GM03348 (cell line): Measurements from ENCODE around the gene KAZN.

Experiments used
- DNase-seq: peaks from one replicate; pipeline ENCODE4 v3.0.0; 2012; ENCODE audit warnings: low spot score

KAZN gene

DNA sequence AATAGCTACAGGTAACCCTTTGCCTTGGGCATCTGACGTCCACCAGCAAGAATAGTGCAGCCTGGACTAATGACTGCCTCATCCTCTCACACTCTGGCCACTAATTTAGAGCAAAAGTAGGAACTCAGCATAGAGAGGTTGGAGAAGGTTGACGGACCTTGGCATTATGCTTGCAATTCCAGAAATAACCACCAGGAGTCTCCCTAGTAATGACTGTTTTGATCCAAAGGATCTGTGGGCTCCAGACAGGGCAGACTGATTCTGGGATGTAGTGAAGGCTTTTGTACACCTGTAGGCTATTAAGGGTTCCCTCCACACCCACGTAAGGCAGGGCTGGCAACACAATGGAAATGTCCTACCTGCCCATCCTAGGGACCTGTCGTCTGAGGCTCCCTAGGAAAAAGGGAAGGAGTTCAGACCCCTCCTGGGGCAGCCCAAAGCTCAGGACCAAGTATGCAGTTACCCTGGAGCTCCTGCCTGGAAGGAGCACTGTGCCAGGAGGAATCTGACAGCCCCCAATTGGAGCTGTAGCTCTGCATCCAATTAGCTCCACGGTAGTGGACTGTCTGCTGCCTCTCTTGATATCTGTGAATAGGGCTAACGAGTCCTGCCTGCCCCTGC lies 464.1 kb downstream of the KAZN start:
- no peak for DNase-seq

DNA sequence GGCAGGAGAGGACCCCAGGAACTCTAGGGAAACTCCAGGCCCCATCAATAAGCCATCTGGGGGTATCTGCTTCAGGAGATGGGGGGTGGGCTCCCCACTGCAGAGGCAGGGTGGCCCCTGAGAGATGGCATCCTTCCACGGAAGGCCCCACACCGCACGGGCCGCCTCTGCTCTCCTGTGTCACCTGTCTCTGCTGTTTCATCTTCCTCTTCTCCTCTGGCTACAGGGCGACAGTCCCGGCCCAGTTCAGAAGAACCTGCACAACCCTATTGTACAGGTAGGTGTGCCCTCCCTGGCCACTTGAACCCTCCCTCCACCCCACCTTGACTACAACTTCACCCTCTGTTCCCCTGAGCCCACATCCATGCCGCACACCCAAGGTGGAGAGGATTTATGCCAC lies 464.9 kb downstream of the KAZN start:
- DNase-seq: no peak

DNA sequence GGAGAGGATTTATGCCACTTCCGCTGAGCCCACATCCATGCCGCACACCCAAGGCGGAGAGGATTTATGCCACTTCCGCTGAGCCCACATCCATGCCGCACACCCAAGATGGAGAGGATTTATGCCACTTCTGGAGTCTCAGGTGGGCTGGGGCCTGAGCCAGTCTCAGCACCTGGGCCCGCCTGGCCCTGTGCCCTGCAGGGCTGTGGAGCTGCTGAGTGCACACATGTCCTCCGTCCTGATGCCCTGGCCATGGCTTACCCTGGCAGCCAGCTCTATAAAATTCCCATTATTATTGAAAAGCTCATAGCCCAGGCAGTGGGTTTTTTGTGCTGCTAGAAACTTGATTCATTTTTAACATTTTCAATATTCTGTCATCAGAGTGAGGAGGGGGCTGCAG lies 465.3 kb downstream of the KAZN start:
- DNase-seq: no peak

DNA sequence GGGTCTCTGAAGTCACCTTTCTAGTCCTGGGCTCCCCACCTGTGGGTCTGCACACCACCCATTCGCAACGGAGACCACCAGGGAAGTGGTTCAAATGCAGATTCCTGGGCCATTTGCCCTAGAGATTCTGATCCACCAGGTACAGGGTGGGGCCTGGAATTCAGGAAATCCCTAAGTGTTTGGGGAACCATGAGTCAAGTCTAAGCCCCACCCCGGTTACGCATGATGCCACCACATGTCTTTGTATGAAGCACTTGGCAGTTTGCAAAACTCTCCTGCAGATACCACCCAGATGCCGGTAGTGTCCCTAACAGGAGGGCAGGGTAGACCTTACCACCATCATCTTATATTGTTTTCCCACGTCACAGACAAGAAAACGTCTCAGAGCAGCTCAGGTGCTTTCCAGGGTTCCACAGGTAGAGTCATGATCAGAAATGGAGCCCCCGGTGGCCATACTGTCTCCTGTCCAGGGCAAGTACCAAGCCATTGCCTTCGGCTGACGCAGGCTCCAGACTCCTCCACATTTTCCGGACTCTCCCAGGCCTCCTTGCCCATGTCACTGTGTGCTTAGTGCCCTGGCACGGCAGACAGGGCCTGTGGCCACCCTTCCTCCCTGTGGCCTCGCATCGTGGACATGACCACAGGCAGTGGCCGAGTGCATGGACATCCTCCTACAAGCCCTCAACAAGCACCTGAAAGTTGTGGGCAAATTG lies 465.9 kb downstream of the KAZN start:
- no peak for DNase-seq

GRCh38 chr1:15065291-15065690 lies 466.8 kb downstream of the KAZN start:
- no peak for DNase-seq

- no peak for DNase-seq
These were observed 467.3 kb downstream of the KAZN start for GRCh38 chr1:15065736-15066135.

GRCh38 chr1:15066191-15066590 lies 467.7 kb downstream of the KAZN start:
- no peak for DNase-seq

GRCh38 chr1:15067148-15067547 lies 468.7 kb downstream of the KAZN start:
- no peak for DNase-seq

DNA sequence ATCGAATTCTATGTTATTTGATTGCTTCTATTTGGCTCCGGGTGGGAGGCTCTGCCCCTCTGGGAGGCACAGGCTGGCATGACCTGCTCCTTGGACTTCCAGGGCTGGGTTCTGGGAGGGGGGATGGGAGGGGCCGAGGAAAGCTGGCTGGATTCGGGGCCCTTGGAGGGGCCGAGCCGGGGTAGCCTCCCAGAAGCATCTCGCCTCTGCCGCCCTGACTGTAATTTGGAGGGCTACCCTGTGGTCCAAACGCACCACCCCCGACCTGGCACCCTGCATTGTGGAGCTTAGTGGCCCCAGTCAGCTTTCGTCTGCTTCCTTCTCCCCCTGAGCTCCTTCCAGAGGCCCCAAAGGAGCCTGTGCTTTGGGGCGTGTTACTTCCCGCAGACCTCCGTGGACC lies 469.7 kb downstream of the KAZN start:
- no peak for DNase-seq

DNA sequence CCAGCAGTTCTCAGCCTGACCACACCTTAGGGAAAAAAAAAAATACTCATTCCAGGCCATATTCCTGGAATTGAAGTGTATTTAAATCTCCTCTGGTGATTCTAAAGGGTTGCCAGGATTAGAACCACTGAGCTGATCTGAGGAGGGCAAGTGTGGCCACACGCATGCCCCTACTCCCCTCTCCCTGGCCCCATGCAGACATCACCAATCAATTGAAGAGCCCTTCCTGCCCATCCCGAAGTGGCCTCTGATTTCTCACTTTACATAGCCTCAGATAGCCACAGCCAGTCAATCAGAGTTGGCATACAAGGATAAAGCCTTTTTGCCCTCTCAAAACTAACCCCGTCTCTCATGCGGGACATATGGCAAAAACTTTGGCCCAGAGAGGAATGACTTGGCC lies 470.5 kb downstream of the KAZN start:
- DNase-seq: no peak

GRCh38 chr1:15070145-15070748 lies 471.8 kb downstream of the KAZN start:
- DNase-seq: no peak

- no peak for DNase-seq
These were observed 473.5 kb downstream of the KAZN start for GRCh38 chr1:15071936-15072335.

GRCh38 chr1:15073799-15074308 lies 475.4 kb downstream of the KAZN start:
- no peak for DNase-seq

DNA sequence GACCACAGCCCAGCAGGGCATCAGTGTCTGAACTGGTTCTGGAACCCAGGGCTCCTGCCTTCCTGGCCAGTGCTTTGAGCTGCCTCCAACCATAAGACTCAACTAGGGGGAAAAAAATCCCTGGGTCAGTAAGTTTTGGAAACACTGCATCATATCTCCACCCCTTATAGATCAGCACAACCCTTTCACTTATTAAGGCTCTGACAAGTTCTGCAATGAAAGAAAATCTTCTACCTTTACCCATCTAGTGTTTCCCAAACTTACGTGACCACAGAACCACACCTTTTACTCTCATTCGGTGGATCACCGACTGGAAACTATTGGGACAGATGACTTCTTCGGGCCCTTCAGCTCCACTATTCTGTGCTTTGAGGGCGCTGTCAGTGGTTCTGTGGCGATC lies 476.7 kb downstream of the KAZN start:
- DNase-seq: no peak

DNA sequence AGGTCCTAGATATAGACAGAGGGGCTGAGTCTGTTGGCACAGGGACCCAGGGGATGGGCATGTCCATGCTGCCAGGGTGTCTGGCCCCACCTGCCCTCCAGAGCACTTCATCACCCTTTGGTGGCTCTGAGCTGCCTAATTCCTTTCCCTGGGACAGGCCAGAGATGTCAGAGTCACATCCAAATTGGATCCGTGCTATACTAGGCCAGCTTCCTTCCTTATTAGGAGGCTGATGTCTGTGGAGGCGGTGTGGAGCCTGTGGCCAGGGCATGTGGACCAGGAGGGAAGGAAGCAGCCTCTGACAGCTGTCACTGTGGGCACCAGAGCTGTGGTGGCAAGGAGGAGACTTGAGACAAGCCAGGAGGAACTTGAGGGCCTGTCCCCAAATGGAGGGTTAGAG lies 477.3 kb downstream of the KAZN start:
- peak; percentile 36 for DNase-seq

- no peak for DNase-seq
These were observed 478.3 kb downstream of the KAZN start for GRCh38 chr1:15076807-15077206.

GRCh38 chr1:15077384-15077783 lies 478.9 kb downstream of the KAZN start:
- DNase-seq: no peak

DNA sequence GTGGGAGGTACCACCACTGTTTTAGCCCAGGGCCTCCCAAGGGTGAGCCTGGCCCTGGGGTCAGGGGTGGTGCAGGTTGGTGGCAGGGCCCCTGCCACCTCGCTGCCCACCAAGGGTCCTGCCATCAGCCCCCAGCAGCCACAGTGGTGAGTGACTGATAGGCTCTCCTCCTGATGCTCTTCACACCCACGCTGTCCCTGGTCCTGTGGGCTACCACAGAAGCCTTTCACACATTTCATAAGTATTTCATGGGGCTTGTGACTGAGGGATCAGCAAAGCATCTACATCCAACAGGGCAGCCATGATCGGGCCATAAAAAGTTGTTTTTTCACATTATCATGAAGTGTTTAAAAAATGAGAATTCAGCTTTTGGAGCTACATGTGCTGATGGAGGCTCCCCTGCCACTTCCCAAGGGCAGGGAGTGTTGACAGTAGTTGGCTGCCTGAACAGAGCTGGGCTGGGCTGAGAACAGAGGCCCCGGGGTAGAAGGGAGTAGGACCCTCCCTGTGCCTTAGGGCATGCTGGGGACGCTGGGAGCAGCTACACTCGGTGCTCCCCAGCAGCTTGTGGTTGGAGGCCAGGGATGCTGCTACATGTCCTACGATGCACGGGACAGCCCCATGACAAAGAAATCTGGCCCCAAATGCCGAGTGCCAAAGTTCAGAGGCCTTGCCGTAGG lies 482.0 kb downstream of the KAZN start:
- no peak for DNase-seq

DNA sequence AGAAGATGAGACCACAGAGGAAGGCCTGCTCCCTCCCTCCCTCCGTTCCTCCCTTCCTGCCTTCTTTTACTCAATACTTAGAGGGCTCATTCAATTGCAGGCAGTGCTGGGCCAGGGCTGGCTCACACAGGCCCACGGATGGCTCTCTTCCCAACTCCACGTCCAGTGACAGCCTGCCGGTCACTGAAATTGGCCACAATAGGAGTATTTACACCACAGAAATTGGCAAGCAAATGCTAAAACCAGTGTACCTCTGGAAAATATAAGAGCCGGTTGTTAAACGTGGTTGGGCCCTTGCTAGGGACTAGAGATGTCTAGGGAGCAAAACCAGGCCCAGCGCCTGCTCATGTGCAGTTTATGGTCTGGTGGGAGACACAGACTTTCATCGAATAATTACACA lies 482.6 kb downstream of the KAZN start:
- no peak for DNase-seq

- peak; percentile 42 for DNase-seq
These were observed 485.1 kb downstream of the KAZN start for GRCh38 chr1:15083578-15083977.

DNA sequence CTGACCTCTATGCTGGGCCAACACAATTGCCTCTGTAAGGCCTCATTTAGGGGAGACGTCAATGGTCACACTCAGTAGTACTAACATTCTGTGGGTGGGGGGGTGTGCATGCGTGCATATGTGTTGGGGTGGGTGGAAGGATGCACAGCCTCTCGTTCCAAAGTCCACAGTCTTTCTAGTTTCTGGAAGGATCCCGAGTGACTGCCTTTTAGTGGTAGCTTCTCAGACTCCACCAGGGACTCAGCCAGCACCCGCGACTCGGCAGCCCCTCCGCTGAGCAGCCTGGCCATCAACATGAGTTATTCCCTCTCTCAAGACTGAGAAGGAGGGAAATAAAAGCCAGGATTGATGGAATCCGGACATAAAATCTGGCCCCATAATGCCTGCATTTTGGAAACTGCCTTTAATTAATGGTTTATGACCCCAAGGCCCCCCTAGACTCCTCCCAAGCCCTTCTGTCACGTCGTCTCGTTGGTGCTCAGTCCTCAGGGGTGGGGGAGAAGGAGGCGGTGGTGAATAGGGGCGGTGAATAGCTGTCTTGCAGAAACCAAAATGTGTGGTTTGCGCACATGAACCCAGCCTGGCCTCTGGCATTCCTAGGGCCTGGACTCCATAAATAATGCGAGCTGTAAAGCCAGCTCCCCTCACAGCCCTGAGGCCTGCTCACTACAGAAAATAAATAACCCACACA lies 489.9 kb downstream of the KAZN start:
- no peak for DNase-seq

DNA sequence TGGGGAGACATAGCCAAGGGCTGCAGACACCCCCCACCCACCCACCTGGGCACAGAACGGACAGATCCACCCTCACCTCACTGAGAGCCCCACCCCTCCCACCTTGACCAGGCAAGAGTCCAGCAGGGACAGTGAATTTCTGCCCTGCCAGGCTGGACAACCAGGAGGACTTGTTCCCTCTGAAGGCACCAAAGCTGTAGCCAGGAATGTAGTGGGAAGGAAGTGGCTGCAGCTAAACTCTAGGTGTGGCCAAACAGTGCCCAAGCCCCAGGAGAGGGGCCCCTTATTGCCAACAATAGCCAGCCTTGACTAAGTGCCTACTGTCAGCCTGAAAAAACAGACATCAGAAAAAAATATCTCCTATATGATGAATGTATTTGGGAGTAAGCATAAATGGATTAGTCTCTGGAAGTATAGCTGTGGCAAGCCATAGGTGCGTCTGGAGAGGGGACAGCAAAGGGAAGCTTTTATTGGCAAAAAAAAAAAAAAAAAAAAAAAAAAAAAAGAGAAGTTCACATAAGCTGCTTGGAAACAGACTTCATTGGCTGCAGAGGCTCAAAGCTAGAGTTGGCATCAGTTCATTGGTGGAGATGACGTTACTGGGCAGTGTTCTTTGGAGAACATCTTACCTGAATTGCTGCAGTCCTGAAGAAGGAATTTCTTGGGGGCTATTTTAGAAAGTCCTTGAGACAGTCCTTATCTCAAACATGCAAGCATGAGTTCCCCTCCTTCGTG lies 490.9 kb downstream of the KAZN start:
- no peak for DNase-seq
